Adrenal gland (tissue), 12 donors: Measurements from ENCODE around the gene SLC25A41. TPM values are rescaled to one million over a fixed set of nuclear protein-coding genes. Genes with fewer than 3 reads are reported as not detected.

Experiments used
- DNase-seq, 7 donors: peaks; one replicate each; pipeline ENCODE4 v3.0.0-alpha.2; 2019 to 2020
- H3K27ac ChIP-seq, 5 donors: fragments of 200-600 bp; sonication (generic) in 4 of 5; 1 replicate in 3 of 5; 2 replicates in 2 of 5; pipeline versions ENCODE4 v1.5.1 to v1.8.0; 2016 to 2020; ENCODE audit warnings: mild to moderate bottlenecking in 1 of 5
- H3K27me3 ChIP-seq: fragments of 200-600 bp; 2 replicates; pipeline ENCODE4 v1.8.0; 2021
- H3K36me3 ChIP-seq, 2 donors: fragments of 200-600 bp; replicated peaks in 1 of 2; 1 replicate in 1 of 2; 2 replicates in 1 of 2; pipeline versions ENCODE4 v1.5.1 to v1.8.0; 2018 to 2022
- H3K4me1 ChIP-seq, 2 donors: fragments of 200-600 bp; replicated peaks in 1 of 2; 1 replicate in 1 of 2; 2 replicates in 1 of 2; pipeline versions ENCODE4 v1.5.1 to v1.8.0; 2018 to 2021
- H3K4me3 ChIP-seq, 4 donors: fragments of 200-600 bp; sonication (generic) in 3 of 4; one replicate each; pipeline ENCODE4 v1.5.1; 2016 to 2018
- H3K9me3 ChIP-seq, 3 donors: fragments of 200-600 bp; sonication (generic) in 1 of 3; replicated peaks in 1 of 3; 1 replicate in 2 of 3; 2 replicates in 1 of 3; pipeline versions ENCODE4 v1.5.1 to v1.8.0; 2016 to 2021
- CTCF ChIP-seq, 6 experiments: fragments of 450-650 bp in 4 of 6; fragments of 200-600 bp in 2 of 6; sonication (generic) in 1 of 6; IDR thresholded peaks; 1 replicate in 5 of 6; 2 replicates in 1 of 6; pipeline versions ENCODE4 v1.5.1 to v1.8.0; 2016 to 2021; ENCODE audit warnings: antibody characterized with exemption in 6 of 6, mild to moderate bottlenecking in 2 of 6, moderate library complexity in 1 of 6
- POLR2A ChIP-seq, 2 donors: fragments of 450-650 bp; IDR thresholded peaks; one replicate each; pipeline ENCODE4 v1.6.1; 2017; ENCODE audit warnings: antibody characterized with exemption in 2 of 2, mild to moderate bottlenecking in 2 of 2, moderate library complexity in 1 of 2
- WGBS, 4 donors: extraction: QIAGEN DNeasy Blood & Tissue Kit in 2 of 4; methylation state at CpG; one replicate each; pipeline versions ENCODE4 v1.1.5 to v1.1.7; 2013 to 2017; 5-methylcytosine and 5-hydroxymethylcytosine counted together
- intact Hi-C, 2 donors: fragments of 100-400 bp; cut with DNase I; formaldehyde crosslinking; loops; one replicate each; pipeline versions ENCODE4 v1.14.1 to v1.15.0; 2022 to 2023
- polyA plus RNA-seq, 3 donors: library from polyadenylated mRNA; stranded (reverse); fragments of 200-250 nt in 2 of 3; fragments of 350-450 nt in 1 of 3; fragmentation: Illumina TruSeq in 1 of 3; extraction: RNeasy Lipid Tissue Mini Kit (QIAGEN cat#74804) in 1 of 3; gene quantifications; one replicate each; pipeline ENCODE4 v1.2.3, GENCODE V29; 2013 to 2014
- total RNA-seq, 9 donors: library from RNA; depleted of rRNA in 4 of 9; stranded (reverse); fragments of >200 nt in 4 of 9; fragments of 120-200 nt in 1 of 9; fragmentation: NEBNext Ultra II Directional in 1 of 9; extraction: Animal tissue kit (Norgen Biotek cat#: 25700) in 1 of 9; gene quantifications; one replicate each; pipeline versions ENCODE4 v1.1.0 to v1.2.4, GENCODE V29; 2013 to 2023
- donor health status: healthy with polysubstance abuse.
- donor health status: Bipolar disorder and iron deficiency.
- donor health status: DM: yes; HTN: yes; CAD: no.
- donor health status: DM: no; HTN: no; CAD: no.
- donor health status: DM: no; HTN: no; CAD: no.
- donor health status: DM: yes; HTN: yes; CAD: no.

SLC25A41 gene
- total and polyA plus RNA-seq, 12 donors: 0.18 to 1.4 (median 0.38) TPM; not detected in 6

GRCh38 chr19:6414793-6415590 lies 18.6 kb downstream of the SLC25A41 start:
- 87 to 91% (median 89%) methylated on average over 25 to 47 of the region's 47 CpGs for WGBS, 4 donors
- DNase-seq: no peak
- no peak overlapping the region for H3K27ac ChIP-seq
- no peaks in the 10 kb centered on the region for H3K27me3 ChIP-seq
- H3K9me3 ChIP-seq: no peaks in the 10 kb centered on the region
- H3K4me1 ChIP-seq: peaks cover 0 to 12% of the 10 kb centered on the region in 2 donors
- intact Hi-C loops: no loop called here
- TF ChIP-seq POLR2A (IDR thresholded peaks at IDR 0.05) (no peak), CTCF (IDR thresholded peaks at IDR 0.05) (no peak)
- H3K36me3 ChIP-seq: peaks cover 0 to 61% of the 10 kb centered on the region in 2 donors
- H3K4me3 ChIP-seq: no peak overlapping the region

GRCh38 chr19:6413721-6414643 lies 19.6 kb downstream of the SLC25A41 start:
- peaks cover 0 to 50% of the 10 kb centered on the region in 2 donors for H3K36me3 ChIP-seq
- 74 to 79% (median 77%) methylated on average over 42 of the region's 42 CpGs for WGBS, 4 donors
- H3K27ac ChIP-seq: peak overlapping the region in 1 of 5 donors; percentile 30
- H3K4me3 ChIP-seq: no peak overlapping the region
- no peaks in the 10 kb centered on the region for H3K9me3 ChIP-seq
- DNase-seq: no peak
- H3K27me3 ChIP-seq: no peaks in the 10 kb centered on the region
- intact Hi-C loops: no loop called here
- TF ChIP-seq POLR2A (IDR thresholded peaks at IDR 0.05) (no peak), CTCF (IDR thresholded peaks at IDR 0.05) (no peak)
- H3K4me1 ChIP-seq: peaks cover 0 to 10% of the 10 kb centered on the region in 2 donors

GRCh38 chr19:6413291-6413690 lies 20.3 kb downstream of the SLC25A41 start:
- intact Hi-C loops: no loop called here
- peaks cover 0 to 44% of the 10 kb centered on the region in 2 donors for H3K36me3 ChIP-seq
- H3K9me3 ChIP-seq: no peaks in the 10 kb centered on the region
- peak overlapping the region in 2 of 5 donors; percentile 5 to 24 for H3K27ac ChIP-seq
- H3K4me1 ChIP-seq: peaks cover 0 to 5% of the 10 kb centered on the region in 2 donors
- no peaks in the 10 kb centered on the region for H3K27me3 ChIP-seq
- TF ChIP-seq CTCF (IDR thresholded peaks at IDR 0.05) (no peak), POLR2A (IDR thresholded peaks at IDR 0.05) (no peak)
- H3K4me3 ChIP-seq: no peak overlapping the region
- DNase-seq: no peak
- WGBS, 4 donors: 63 to 72% (median 67%) methylated on average over 10 of the region's 10 CpGs
